Aorta (tissue), 5 donors: Measurements from ENCODE around the gene POU3F1. TPM values are rescaled to one million over a fixed set of nuclear protein-coding genes. Genes with fewer than 3 reads are reported as not detected.

Experiments
- ATAC-seq: fragments of 200-7000 bp; cut with Tn5 transposase; one replicate; pipeline ENCODE4 v1.9.1; 2022; ENCODE audit warnings: moderate library complexity; ENCODE audit not compliant: low FRiP score
- DNase-seq, 2 donors: peaks; one replicate each; pipeline ENCODE4 v3.0.0-alpha.2; 2020
- H3K27ac ChIP-seq, 2 donors: one replicate each; pipeline ENCODE4 v1.5.1; 2013; ENCODE audit warnings: low read length in 2 of 2, mild to moderate bottlenecking in 2 of 2, moderate library complexity in 2 of 2, control low read depth in 1 of 2, inconsistent platforms in 1 of 2, low read depth in 1 of 2
- H3K27me3 ChIP-seq, 2 donors: one replicate each; pipeline ENCODE4 v1.6.1; 2013; ENCODE audit warnings: control low read depth in 1 of 2, low read length in 1 of 2, mild to moderate bottlenecking in 1 of 2, moderate library complexity in 1 of 2; ENCODE audit not compliant: insufficient read depth in 2 of 2, control insufficient read depth in 1 of 2
- H3K36me3 ChIP-seq, 2 donors: one replicate each; pipeline ENCODE4 v1.6.1; 2013; ENCODE audit warnings: control low read depth in 1 of 2, low read length in 1 of 2, mild to moderate bottlenecking in 1 of 2; ENCODE audit not compliant: insufficient read depth in 2 of 2, control insufficient read depth in 1 of 2
- H3K4me1 ChIP-seq, 2 donors: one replicate each; pipeline ENCODE4 v1.6.1; 2013; ENCODE audit warnings: low read length in 2 of 2, control low read depth in 1 of 2, mild to moderate bottlenecking in 1 of 2, moderate library complexity in 1 of 2; ENCODE audit not compliant: insufficient read depth in 2 of 2, control insufficient read depth in 1 of 2
- H3K4me3 ChIP-seq, 2 donors: one replicate each; pipeline ENCODE4 v1.5.1; 2013; ENCODE audit warnings: low read length in 2 of 2, control low read depth in 1 of 2, mild to moderate bottlenecking in 1 of 2
- H3K9me3 ChIP-seq: one replicate; pipeline ENCODE4 v1.6.1; 2013; ENCODE audit warnings: mild to moderate bottlenecking, low read length; ENCODE audit not compliant: control insufficient read depth
- WGBS, 2 donors: extraction: QIAGEN DNeasy Blood & Tissue Kit; methylation state at CpG; one replicate each; pipeline ENCODE4 v1.1.7; 2013; 5-methylcytosine and 5-hydroxymethylcytosine counted together
- intact Hi-C, 2 donors: fragments of 100-400 bp; cut with DNase I; formaldehyde crosslinking; loops; one replicate each; pipeline versions ENCODE4 v1.14.2 to v1.15.0; 2022
- polyA plus RNA-seq, 2 donors: library from polyadenylated mRNA; stranded (reverse); fragments of 200-250 nt; gene quantifications; one replicate each; pipeline ENCODE4 v1.2.3, GENCODE V29; 2013
- total RNA-seq, 2 donors: library from RNA; stranded (reverse); fragmentation: NEBNext Ultra II Directional; extraction: Animal tissue kit (Norgen Biotek cat#: 25700); gene quantifications; one replicate each; pipeline ENCODE4 v1.2.1, GENCODE V29; 2021
- donor health status: healthy with polysubstance abuse.
- donor health status: Bipolar disorder and iron deficiency.
- donor health status: DM: no; HTN: no; CAD: no.
- donor health status: DM: no; HTN: no; CAD: no.
- donor health status: DM: yes; HTN: yes; CAD: no.

Gene POU3F1
- total and polyA plus RNA-seq, 4 donors: 0.21 to 0.55 TPM; not detected in 2

DNA sequence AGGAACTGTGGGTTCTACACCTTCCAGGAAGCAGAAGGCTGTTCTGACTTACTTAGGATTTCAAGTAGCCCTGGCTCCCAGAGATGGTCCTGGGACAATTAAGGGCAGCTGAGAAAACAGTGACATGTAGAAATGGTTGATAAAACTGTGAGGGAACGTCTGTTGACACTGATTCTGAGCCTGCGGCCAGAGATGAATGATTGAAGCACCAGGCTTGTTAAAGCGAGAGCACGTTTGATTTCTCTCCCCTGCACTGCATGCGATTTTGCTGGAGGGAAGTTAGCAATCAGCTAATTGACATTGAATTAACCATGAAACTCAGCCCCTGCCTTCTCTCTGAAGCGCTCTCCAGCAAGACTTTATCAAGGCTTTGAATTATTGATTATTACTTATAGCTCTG, 29.9 kb upstream of the POU3F1 start:
- H3K27me3 ChIP-seq: no peaks in the 10 kb centered on the region
- H3K27ac ChIP-seq: no peak overlapping the region
- no peaks in the 10 kb centered on the region for H3K9me3 ChIP-seq
- intact Hi-C loops: no loop called here
- WGBS, 2 donors: 47 to 52% methylated on average over 6 of the region's 6 CpGs
- H3K36me3 ChIP-seq: no peaks in the 10 kb centered on the region
- no peak for DNase-seq
- no peaks in the 10 kb centered on the region for H3K4me1 ChIP-seq
- H3K4me3 ChIP-seq: no peak overlapping the region
- ATAC-seq: no peak

- H3K27me3 ChIP-seq: no peaks in the 10 kb centered on the region
- 15 to 20% methylated on average over 6 of the region's 6 CpGs for WGBS, 2 donors
- intact Hi-C loops: no loop called here
- no peak overlapping the region for H3K27ac ChIP-seq
- no peaks in the 10 kb centered on the region for H3K4me1 ChIP-seq
- ATAC-seq (no peak), DNase-seq (no peak)
- no peak overlapping the region for H3K4me3 ChIP-seq
- H3K36me3 ChIP-seq: no peaks in the 10 kb centered on the region
- no peaks in the 10 kb centered on the region for H3K9me3 ChIP-seq
Measured at GRCh38 chr1:38076038-38076437, 29.4 kb upstream of the POU3F1 start.

DNA sequence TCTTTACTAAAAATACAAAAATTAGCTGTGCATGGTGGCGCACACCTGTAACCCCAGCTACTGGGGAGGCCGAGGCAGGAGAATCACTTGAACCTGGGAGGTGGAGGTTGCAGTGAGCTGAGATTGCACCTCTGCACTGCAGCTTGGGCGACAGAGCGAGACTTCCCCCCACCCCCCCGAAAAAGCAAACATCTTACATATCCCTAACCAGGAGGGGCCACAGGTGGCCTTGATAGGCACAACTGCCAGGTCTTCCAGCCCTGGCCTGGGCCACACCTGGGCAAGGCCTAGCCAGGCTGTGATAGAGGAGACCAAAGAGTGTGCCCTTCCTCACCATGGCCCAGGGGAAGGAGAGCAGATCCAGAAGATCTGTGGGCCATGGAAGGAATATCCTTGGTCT, 28.6 kb upstream of the POU3F1 start:
- H3K9me3 ChIP-seq: no peaks in the 10 kb centered on the region
- 92 to 99% methylated on average over 5 of the region's 5 CpGs for WGBS, 2 donors
- no peak overlapping the region for H3K4me3 ChIP-seq
- H3K27me3 ChIP-seq: no peaks in the 10 kb centered on the region
- no peaks in the 10 kb centered on the region for H3K36me3 ChIP-seq
- DNase-seq: no peak
- H3K27ac ChIP-seq: no peak overlapping the region
- ATAC-seq: no peak
- intact Hi-C loops: no loop called here
- H3K4me1 ChIP-seq: no peaks in the 10 kb centered on the region

DNA sequence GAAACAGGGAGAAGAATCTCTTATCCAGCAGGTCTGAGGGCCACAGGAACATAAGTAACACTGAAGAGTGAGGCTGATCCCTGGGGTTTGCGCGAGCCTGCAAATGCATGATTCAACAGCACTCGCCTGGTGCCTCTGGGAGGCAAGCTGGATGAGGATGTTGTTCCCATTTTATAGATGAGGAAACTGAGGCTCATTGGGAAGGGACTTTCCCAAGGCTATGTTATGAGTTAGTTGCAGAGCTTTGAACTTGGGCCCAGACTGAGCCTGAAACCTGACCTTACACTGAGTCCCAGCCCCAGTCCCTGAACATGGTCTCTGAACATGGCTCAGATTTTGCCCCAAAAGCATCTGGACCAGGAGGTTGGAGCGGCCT, 27.7 kb upstream of the POU3F1 start:
- no peaks in the 10 kb centered on the region for H3K27me3 ChIP-seq
- no peak for DNase-seq
- whole genome bisulfite sequencing, 2 donors: 78 to 79% methylated on average over 4 of the region's 4 CpGs

DNA sequence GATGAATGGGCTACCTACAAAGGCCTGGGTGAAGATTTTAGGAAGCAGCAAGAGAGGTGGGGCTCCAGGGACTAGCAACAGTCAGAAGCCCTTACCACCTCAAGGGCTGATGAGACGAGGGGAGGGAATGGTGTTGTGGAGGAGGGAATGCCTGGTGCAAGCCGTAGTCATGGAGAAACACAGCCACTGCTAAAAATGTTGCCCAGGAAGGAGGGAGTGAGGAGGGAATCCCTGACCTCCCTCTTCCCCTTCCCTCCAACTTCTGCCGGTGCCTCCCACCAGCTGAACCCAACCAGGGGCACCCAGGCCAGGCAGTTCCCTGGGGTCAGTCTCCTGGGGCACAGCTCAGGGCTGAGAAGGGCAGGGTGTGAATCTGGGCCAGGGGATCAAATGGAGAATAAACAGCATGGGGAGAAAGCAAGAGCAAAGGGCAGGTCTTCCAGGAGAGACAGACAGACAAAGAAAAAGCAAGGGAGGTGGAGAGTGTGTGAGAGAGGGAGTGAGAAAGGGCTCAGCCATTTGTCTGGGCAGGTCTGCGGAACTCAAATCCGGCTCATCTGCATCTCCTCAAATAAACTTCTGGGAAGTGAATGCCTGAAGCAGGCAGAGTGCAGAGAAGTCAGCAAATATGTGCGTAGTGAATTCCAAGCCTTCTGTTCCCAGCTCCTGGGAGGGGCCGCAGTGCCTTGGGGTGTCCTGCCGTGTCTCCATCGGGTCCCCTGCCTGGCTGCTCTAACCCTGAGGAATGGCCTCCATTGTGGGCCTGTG, 27.1 kb upstream of the POU3F1 start:
- Histone ChIP-seq H3K4me3 (no peak overlapping the region), H3K9me3 (no peaks in the 10 kb centered on the region), H3K4me1 (no peaks in the 10 kb centered on the region), H3K27me3 (no peaks in the 10 kb centered on the region), H3K36me3 (no peaks in the 10 kb centered on the region), H3K27ac (no peak overlapping the region)
- intact Hi-C loops: no loop called here
- ATAC-seq (no peak), DNase-seq (no peak)
- WGBS, 2 donors: 25 to 30% methylated on average over 9 of the region's 9 CpGs

More for the DNA sequence above, 27.7 kb upstream of the POU3F1 start:
- Histone ChIP-seq H3K9me3 (no peaks in the 10 kb centered on the region), H3K4me3 (no peak overlapping the region), H3K36me3 (no peaks in the 10 kb centered on the region), H3K27ac (no peak overlapping the region), H3K4me1 (no peaks in the 10 kb centered on the region)
- no peak for ATAC-seq
- intact Hi-C loops: no loop called here

DNA sequence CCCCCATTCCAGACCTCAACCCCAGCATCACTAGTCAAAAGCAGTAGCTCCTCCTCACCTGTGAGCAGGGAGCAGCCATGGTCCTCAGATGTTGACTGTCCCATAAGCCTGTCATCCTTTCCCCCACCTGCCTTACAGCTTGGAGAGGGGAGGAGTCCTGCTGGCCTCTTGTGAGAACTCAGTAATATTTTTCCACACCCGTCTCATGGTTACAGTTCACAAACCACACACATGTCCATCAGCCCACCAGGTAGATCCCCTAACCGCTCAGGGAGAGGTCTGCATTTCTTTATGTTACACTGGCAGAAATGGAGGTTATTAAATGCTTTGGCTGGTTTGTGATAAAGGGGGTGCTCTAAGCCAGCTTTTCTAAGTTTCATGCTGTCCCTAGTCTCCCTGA, 26.3 kb upstream of the POU3F1 start:
- intact Hi-C loops: no loop called here
- ATAC-seq (no peak), DNase-seq (no peak)
- no peaks in the 10 kb centered on the region for H3K4me1 ChIP-seq
- no peaks in the 10 kb centered on the region for H3K9me3 ChIP-seq
- no peaks in the 10 kb centered on the region for H3K27me3 ChIP-seq
- no peaks in the 10 kb centered on the region for H3K36me3 ChIP-seq
- H3K4me3 ChIP-seq: no peak overlapping the region
- no peak overlapping the region for H3K27ac ChIP-seq
- WGBS, 2 donors: 72 to 83% methylated on average over 2 of the region's 2 CpGs

DNA sequence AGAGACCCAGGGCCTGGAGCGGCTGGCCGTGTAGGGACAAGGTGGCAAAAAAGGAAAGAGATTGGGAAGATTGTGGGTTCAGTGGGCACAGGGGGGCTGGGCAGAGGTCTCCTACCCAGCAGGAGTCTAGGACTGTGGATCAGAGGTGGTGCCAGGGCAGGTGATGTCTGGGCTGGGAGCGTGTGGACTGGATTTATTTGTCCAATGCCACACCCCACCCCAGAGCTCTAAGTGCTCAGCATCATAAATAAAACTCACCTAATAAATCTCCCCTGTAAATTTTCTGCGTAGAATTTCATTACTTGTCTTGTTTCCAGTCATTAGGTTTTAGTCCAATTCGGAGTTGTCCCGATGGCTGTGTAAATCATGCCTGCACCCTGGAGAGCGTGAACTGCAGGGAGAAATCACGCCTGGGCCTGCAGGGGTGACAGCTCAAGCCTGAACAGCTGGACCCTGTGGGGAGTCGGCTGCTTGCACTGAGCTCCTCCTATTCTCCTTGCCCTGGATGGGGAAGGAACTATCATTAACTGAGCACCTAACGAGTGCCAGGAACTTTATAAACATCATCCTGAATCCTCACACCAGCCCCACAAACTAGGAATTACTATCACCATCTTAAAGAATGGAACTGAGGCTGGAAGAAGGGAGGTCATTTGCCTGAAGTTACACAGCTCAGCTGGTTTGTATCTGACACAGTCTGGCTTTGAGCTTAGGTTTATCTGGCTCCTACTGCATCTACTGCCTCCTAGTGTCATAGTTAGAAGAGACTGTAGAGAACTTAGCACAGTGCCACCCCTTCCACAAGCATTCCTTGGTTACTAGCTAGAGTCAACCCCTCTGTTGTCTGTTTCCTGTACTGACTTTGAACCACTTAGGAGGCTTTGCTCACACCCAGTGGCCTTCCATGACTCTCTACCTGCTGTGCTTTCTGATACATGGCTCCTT, 25.0 kb upstream of the POU3F1 start:
- intact Hi-C loops: no loop called here
- ATAC-seq: no peak
- no peaks in the 10 kb centered on the region for H3K27me3 ChIP-seq

GRCh38 chr1:38068980-38069340, 22.4 kb upstream of the POU3F1 start:
- no peaks in the 10 kb centered on the region for H3K27me3 ChIP-seq
- no peak for ATAC-seq
- DNase-seq: no peak
- H3K9me3 ChIP-seq: no peaks in the 10 kb centered on the region
- WGBS, 2 donors: 84 to 88% methylated on average over 3 of the region's 3 CpGs
- intact Hi-C loops: no loop called here
- no peaks in the 10 kb centered on the region for H3K36me3 ChIP-seq
- no peaks in the 10 kb centered on the region for H3K4me1 ChIP-seq
- H3K27ac ChIP-seq: no peak overlapping the region
- no peak overlapping the region for H3K4me3 ChIP-seq

More for the DNA sequence above, 25.0 kb upstream of the POU3F1 start:
- DNase-seq: no peak
- WGBS, 2 donors: 34 to 48% methylated on average over 10 of the region's 10 CpGs
- H3K9me3 ChIP-seq: no peaks in the 10 kb centered on the region
- H3K4me3 ChIP-seq: no peak overlapping the region
- no peak overlapping the region for H3K27ac ChIP-seq
- H3K36me3 ChIP-seq: no peaks in the 10 kb centered on the region
- no peaks in the 10 kb centered on the region for H3K4me1 ChIP-seq
